K562 (cell line): Measurements from ENCODE around the gene BCAS3. TPM values are rescaled to one million over a fixed set of nuclear protein-coding genes. Genes with fewer than 3 reads are reported as not detected.

Source experiments
- ATAC-seq: fragments of 200-7000 bp; cut with Tn5 transposase; 3 replicates; pipeline ENCODE4 v1.9.1; 2020; ENCODE audit warnings: moderate library complexity
- BruUV-seq: library from RNA; stranded (reverse); fragments of 400-500 nt; replicated peaks from 2 replicates; lab custom pipeline; 2021; lab: Mats Ljungman, UMichigan
- CTCF ChIA-PET: fragments of 300-600 bp; formaldehyde crosslinking; extraction: SDS; loops from one replicate; lab custom pipeline; 2021; ENCODE audit warnings: low intra/inter-chr PET ratio; lab: Yijun Ruan, JAX
- POLR2A ChIA-PET: fragments of 300-600, 350-650 bp; sonication (Branson Sonifier 250); formaldehyde crosslinking; extraction: SDS; loops from one replicate; lab custom pipeline; 2021; ENCODE audit warnings: antibody characterized with exemption, inconsistent platforms; lab: Yijun Ruan, JAX
- DNase-seq, 4 experiments: peaks; one replicate each; pipeline versions ENCODE4 v3.0.0 to v3.0.0-alpha.2; 2011 to 2018; ENCODE audit warnings: low spot score in 3 of 4, mixed read lengths in 3 of 4; ENCODE audit errors: extremely low read depth in 1 of 4
- FAIRE-seq: peaks from 2 replicates; lab custom pipeline; 2011; peaks lifted over from hg19 to GRCh38; lab: Jason Lieb, UNC
- H2AFZ ChIP-seq: 2 replicates; pipeline ENCODE4 v1.6.0; 2011; ENCODE audit warnings: low read depth, low read length, control low read depth, inconsistent platforms
- H3K27ac ChIP-seq: fragments of 200-600 bp; 3 replicates; pipeline ENCODE4 v1.8.0; 2011; ENCODE audit warnings: low read depth, mild to moderate bottlenecking, control low read depth, inconsistent platforms, low read length, moderate library complexity, mixed read lengths; ENCODE audit errors: extremely low read depth
- H3K27me3 ChIP-seq, 2 experiments: fragments of 300-600 bp in 1 of 2; 2 replicates in 1 of 2; 3 replicates in 1 of 2; pipeline versions ENCODE4 v1.6.0 to v1.8.0; 2011; ENCODE audit warnings: inconsistent platforms in 2 of 2, low read length in 2 of 2, mild to moderate bottlenecking in 1 of 2, mixed read lengths in 1 of 2, moderate library complexity in 1 of 2; ENCODE audit not compliant: control insufficient read depth in 2 of 2, insufficient read depth in 2 of 2
- H3K36me3 ChIP-seq: fragments of 300-600 bp; 3 replicates; pipeline ENCODE4 v1.8.0; 2011; ENCODE audit warnings: mild to moderate bottlenecking, low read length, inconsistent platforms; ENCODE audit not compliant: control insufficient read depth, insufficient read depth
- H3K4me1 ChIP-seq, 2 experiments: fragments of 200-600 bp in 1 of 2; replicated peaks in 1 of 2; 2 replicates in 1 of 2; 3 replicates in 1 of 2; pipeline versions ENCODE4 v1.5.1 to v1.8.0; 2011; ENCODE audit warnings: inconsistent platforms in 2 of 2, low read length in 2 of 2, mild to moderate bottlenecking in 1 of 2, mixed read lengths in 1 of 2, moderate library complexity in 1 of 2; ENCODE audit not compliant: control insufficient read depth in 2 of 2, insufficient read depth in 2 of 2
- H3K4me2 ChIP-seq: 2 replicates; pipeline ENCODE4 v1.6.1; 2011; ENCODE audit warnings: low read length, control low read depth, inconsistent platforms, mixed read lengths; ENCODE audit not compliant: insufficient read depth
- H3K4me3 ChIP-seq: fragments of 200-600 bp; sonication (generic), shearing (Covaris generic); 2 replicates; pipeline ENCODE4 v1.5.1; 2016; ENCODE audit warnings: control low read depth, inconsistent platforms
- H3K79me2 ChIP-seq: fragments of 200-600 bp; 3 replicates; pipeline ENCODE4 v1.8.0; 2011; ENCODE audit warnings: low read length, inconsistent platforms; ENCODE audit not compliant: control insufficient read depth, insufficient read depth
- H3K9ac ChIP-seq, 2 experiments: 2 replicates each; pipeline versions ENCODE4 v1.6.0 to v1.6.1; 2011; ENCODE audit warnings: low read depth in 2 of 2, low read length in 2 of 2, control low read depth in 1 of 2, inconsistent platforms in 1 of 2, mild to moderate bottlenecking in 1 of 2, mixed read lengths in 1 of 2; ENCODE audit not compliant: insufficient read depth in 1 of 2
- H3K9me1 ChIP-seq: one replicate; pipeline ENCODE4 v1.6.0; 2011; ENCODE audit warnings: inconsistent platforms, mild to moderate bottlenecking, low read length, moderate library complexity; ENCODE audit not compliant: control insufficient read depth, insufficient read depth
- H3K9me3 ChIP-seq: replicated peaks from 2 replicates; pipeline ENCODE4 v1.5.1; 2011; ENCODE audit warnings: low read depth, low read length, inconsistent platforms; ENCODE audit not compliant: control insufficient read depth, insufficient read depth
- H4K20me1 ChIP-seq: replicated peaks from 2 replicates; pipeline ENCODE4 v1.6.1; 2011; ENCODE audit warnings: low read length, inconsistent platforms, mixed read lengths; ENCODE audit not compliant: control insufficient read depth, insufficient read depth
- NFE2 ChIP-seq: IDR thresholded peaks from 2 replicates; pipeline ENCODE4 v1.6.1; 2014; ENCODE audit warnings: antibody characterized with exemption, low read depth
- RAD21 ChIP-seq, 2 experiments: fragments of 250-450 bp in 1 of 2; fragments of 450-650 bp in 1 of 2; sonication (Bioruptor Pico) in 1 of 2; formaldehyde crosslinking in 1 of 2; IDR thresholded peaks in 1 of 2; conservative IDR thresholded peaks in 1 of 2; 2 replicates each; pipeline versions ENCODE4 v1.4.0 to v1.8.0; 2020 to 2022; ENCODE audit warnings: mild to moderate bottlenecking in 2 of 2, moderate library complexity in 1 of 2
- WGBS: fragments of 100-300 bp; shearing (Covaris generic); methylation state at CpG from one replicate; pipeline ENCODE4 v1.1.6; 2016; ENCODE audit warnings: low coverage, mixed read lengths; ENCODE audit not compliant: insufficient coverage; ENCODE audit errors: missing lambda C conversion rate; 5-methylcytosine and 5-hydroxymethylcytosine counted together
- in situ Hi-C: fragments of 300-500 bp; cut with MboI; formaldehyde crosslinking; loops from 4 replicates; pipeline ENCODE4 v1.15.0; 2018; ENCODE audit warnings: inconsistent platforms, mixed read lengths
- intact Hi-C: fragments of 100-400 bp; cut with micrococcal nuclease; formaldehyde crosslinking; loops from 2 replicates; pipeline ENCODE4 v1.14.2; 2022
- polyA plus RNA-seq, 8 experiments: library from polyadenylated mRNA; depleted of rRNA in 4 of 8; stranded (reverse) in 5 of 8; unstranded in 3 of 8; fragments of >200 nt; fragmentation: Nextera tagmentation in 2 of 8; fragmentation: Illumina TruSeq in 1 of 8; extraction: Ambion mirVana in 2 of 8; extraction: Trizol in 1 of 8; gene quantifications; 2 replicates each; pipeline versions ENCODE4 v1.2.1 to v1.2.3, GENCODE V29; 2011 to 2014; ENCODE audit warnings: inconsistent platforms in 1 of 8, missing spikeins in 1 of 8
- total RNA-seq, 7 experiments: library from RNA; depleted of rRNA in 6 of 7; stranded (reverse); fragments of >200 nt in 6 of 7; fragmentation: Illumina TruSeq in 2 of 7; extraction: Trizol in 2 of 7; gene quantifications; 2 replicates each; pipeline versions ENCODE4 v1.2.1 to v1.2.3, GENCODE V29; 2011 to 2021; ENCODE audit warnings: low replicate concordance in 1 of 7
- TF ChIP-seq, protein P1 (sequence below), 3 experiments: fragments of 200-800 bp in 1 of 3; fragments of 250-450 bp in 1 of 3; fragments of 450-650 bp in 1 of 3; sonication (Bioruptor Pico) in 1 of 3; sonication (Bioruptor generic) in 1 of 3; formaldehyde crosslinking in 1 of 3; IDR thresholded peaks; 2 replicates each; pipeline versions ENCODE4 v1.6.1 to v1.8.0; 2016 to 2022; ENCODE audit warnings: mild to moderate bottlenecking in 2 of 3, missing genetic modification characterization in 2 of 3, missing compliant biosample characterization in 1 of 3, moderate library complexity in 1 of 3
- TF ChIP-seq, protein P2 (sequence below), 3 experiments: IDR thresholded peaks in 2 of 3; conservative IDR thresholded peaks in 1 of 3; 2 replicates each; pipeline ENCODE4 v1.5.1; 2011 to 2012; ENCODE audit warnings: low read length in 3 of 3, mild to moderate bottlenecking in 3 of 3, control low read depth in 2 of 3, improper control_type of control experiment in 1 of 3, inconsistent platforms in 1 of 3, low read depth in 1 of 3, mixed read lengths in 1 of 3, moderate library complexity in 1 of 3; ENCODE audit not compliant: insufficient read depth in 2 of 3

BCAS3 gene
- total and polyA plus RNA-seq, 9 of the 15 experiments (the other 6 are each of a cell fraction or from before 2014, with no cell fraction given): 1.9 to 5.5 (median 3.5) TPM

DNA sequence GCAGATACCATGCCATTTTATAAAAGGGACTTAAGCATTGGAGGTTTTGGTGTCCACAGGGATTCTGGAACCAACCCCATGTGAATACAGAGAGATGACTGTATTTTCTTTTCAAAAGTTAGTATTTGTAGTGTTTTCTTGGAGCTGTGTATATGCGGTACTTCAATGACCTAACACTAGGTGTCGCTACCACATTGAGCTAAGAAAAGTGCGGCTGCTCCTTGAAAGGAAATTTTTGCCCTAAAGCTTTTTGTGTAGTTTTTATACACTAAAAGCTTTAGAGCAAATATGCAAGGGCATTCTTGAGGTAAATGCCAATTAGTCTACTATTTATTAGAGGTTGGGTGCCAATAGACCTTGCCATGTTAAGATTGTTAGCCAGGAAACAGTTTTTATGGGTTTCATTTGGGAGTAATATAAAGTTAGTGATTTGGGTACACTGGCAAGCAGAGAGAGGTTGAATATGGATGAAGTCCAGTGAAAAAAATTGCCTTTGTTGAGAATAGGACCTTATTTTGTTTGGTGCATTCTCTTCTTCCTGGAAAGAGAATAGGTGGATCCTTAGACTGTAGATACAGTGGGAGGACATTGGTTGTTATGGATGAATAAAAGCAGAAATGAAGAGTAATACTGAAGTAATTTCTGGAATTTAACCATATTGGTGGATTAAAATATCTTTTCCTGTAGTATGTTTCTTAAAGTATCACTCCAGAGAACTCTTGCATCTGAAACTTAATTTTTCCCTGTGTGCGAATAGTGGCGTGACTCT is 43.3 kb downstream of the BCAS3 start:
- intact Hi-C loops (loop anchor here (5.0 to 10.0 kb wide), 2 partner anchors 254 to 671 kb away; no protein-coding TSS in a partner anchor), in situ Hi-C loops (no loop called here)
- ChIA-PET POLR2A (interaction anchor here (0.9 to 1.5 kb wide), 4 partner anchors 12 to 251 kb away, joined by 3 to 6 read pairs (median 3); partner anchors contain the start of gene BCAS3), CTCF (interaction anchor here (0.6 to 1.1 kb wide), 2 partner anchors 854 to 1117 kb away, joined by 3 read pairs; no protein-coding TSS in a partner anchor)
- no TSS peak for BruUV-seq
- Histone ChIP-seq H3K4me2 (no peak overlapping the region), H3K9me1 (no peaks in the 10 kb centered on the region), H3K79me2 (no peaks in the 10 kb centered on the region), H3K36me3 (no peaks in the 10 kb centered on the region), H3K9ac (no peak overlapping the region), H2AFZ (no peak overlapping the region), H3K27ac (no peak overlapping the region), H3K9me3 (no peaks in the 10 kb centered on the region), H4K20me1 (no peaks in the 10 kb centered on the region), H3K27me3 (peaks cover 0 to 4% of the 10 kb centered on the region in 2 experiments; a peak in 3 of 5 replicates), H3K4me1 (no peaks in the 10 kb centered on the region), H3K4me3 (no peak overlapping the region)
- ATAC-seq (peak; percentile 75), FAIRE-seq (peak; percentile 85), DNase-seq (peak; percentile 50 to 72 (median 58))
- WGBS: 30% methylated on average over 5 of the region's 5 CpGs
- TF ChIP-seq, protein P1, sequence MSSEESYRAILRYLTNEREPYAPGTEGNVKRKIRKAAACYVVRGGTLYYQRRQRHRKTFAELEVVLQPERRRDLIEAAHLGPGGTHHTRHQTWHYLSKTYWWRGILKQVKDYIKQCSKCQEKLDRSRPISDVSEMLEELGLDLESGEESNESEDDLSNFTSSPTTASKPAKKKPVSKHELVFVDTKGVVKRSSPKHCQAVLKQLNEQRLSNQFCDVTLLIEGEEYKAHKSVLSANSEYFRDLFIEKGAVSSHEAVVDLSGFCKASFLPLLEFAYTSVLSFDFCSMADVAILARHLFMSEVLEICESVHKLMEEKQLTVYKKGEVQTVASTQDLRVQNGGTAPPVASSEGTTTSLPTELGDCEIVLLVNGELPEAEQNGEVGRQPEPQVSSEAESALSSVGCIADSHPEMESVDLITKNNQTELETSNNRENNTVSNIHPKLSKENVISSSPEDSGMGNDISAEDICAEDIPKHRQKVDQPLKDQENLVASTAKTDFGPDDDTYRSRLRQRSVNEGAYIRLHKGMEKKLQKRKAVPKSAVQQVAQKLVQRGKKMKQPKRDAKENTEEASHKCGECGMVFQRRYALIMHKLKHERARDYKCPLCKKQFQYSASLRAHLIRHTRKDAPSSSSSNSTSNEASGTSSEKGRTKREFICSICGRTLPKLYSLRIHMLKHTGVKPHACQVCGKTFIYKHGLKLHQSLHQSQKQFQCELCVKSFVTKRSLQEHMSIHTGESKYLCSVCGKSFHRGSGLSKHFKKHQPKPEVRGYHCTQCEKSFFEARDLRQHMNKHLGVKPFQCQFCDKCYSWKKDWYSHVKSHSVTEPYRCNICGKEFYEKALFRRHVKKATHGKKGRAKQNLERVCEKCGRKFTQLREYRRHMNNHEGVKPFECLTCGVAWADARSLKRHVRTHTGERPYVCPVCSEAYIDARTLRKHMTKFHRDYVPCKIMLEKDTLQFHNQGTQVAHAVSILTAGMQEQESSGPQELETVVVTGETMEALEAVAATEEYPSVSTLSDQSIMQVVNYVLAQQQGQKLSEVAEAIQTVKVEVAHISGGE (CRISPR knock-in tag; IDR thresholded peaks at IDR 0.05): peak in 1 of 3 experiments; percentile 48; a peak in 2 of 6 replicates
- TF ChIP-seq NFE2 (no peak), RAD21 (CRISPR knock-in tag; conservative IDR thresholded peaks at IDR 0.05 in 1 of 2, IDR thresholded peaks at IDR 0.05 in 1 of 2) (peak; percentile 82 to 91)
- TF ChIP-seq, protein P2, sequence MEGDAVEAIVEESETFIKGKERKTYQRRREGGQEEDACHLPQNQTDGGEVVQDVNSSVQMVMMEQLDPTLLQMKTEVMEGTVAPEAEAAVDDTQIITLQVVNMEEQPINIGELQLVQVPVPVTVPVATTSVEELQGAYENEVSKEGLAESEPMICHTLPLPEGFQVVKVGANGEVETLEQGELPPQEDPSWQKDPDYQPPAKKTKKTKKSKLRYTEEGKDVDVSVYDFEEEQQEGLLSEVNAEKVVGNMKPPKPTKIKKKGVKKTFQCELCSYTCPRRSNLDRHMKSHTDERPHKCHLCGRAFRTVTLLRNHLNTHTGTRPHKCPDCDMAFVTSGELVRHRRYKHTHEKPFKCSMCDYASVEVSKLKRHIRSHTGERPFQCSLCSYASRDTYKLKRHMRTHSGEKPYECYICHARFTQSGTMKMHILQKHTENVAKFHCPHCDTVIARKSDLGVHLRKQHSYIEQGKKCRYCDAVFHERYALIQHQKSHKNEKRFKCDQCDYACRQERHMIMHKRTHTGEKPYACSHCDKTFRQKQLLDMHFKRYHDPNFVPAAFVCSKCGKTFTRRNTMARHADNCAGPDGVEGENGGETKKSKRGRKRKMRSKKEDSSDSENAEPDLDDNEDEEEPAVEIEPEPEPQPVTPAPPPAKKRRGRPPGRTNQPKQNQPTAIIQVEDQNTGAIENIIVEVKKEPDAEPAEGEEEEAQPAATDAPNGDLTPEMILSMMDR (IDR thresholded peaks at IDR 0.05 in 2 of 3, conservative IDR thresholded peaks at IDR 0.05 in 1 of 3; ENCODE audit: insufficient read depth in 2 of 3, low read depth in 1 of 3, low read length in 3 of 3): peak; percentile 60 to 88 (median 77)
